Liver (tissue), 3 donors: ENCODE data around the gene SEC24D.

Experiments used
- TAF1 ChIP-seq: conservative IDR thresholded peaks from 2 replicates; pipeline ENCODE4 v1.6.1; 2016; ENCODE audit warnings: antibody characterized with exemption, mild to moderate bottlenecking
- TF ChIP-seq, protein P1 (sequence below): fragments of 150-350 bp; IDR thresholded peaks from 2 replicates; pipeline ENCODE4 v1.5.1; 2017; ENCODE audit warnings: improper control_type of control experiment, low read depth, low read length; ENCODE audit not compliant: missing input control
- donor health status: healthy.
- donor health status: healthy.

- TF ChIP-seq, protein P1, sequence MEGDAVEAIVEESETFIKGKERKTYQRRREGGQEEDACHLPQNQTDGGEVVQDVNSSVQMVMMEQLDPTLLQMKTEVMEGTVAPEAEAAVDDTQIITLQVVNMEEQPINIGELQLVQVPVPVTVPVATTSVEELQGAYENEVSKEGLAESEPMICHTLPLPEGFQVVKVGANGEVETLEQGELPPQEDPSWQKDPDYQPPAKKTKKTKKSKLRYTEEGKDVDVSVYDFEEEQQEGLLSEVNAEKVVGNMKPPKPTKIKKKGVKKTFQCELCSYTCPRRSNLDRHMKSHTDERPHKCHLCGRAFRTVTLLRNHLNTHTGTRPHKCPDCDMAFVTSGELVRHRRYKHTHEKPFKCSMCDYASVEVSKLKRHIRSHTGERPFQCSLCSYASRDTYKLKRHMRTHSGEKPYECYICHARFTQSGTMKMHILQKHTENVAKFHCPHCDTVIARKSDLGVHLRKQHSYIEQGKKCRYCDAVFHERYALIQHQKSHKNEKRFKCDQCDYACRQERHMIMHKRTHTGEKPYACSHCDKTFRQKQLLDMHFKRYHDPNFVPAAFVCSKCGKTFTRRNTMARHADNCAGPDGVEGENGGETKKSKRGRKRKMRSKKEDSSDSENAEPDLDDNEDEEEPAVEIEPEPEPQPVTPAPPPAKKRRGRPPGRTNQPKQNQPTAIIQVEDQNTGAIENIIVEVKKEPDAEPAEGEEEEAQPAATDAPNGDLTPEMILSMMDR, result no peak
- TF ChIP-seq TAF1, result no peak
These were observed 10.1 kb downstream of the SEC24D start for GRCh38 chr4:118825799-118826198.
